GM10266 (cell line): ENCODE measurements around the gene FBXO11.
"Not testable (repeated sequence)": the region's sequence is repeated elsewhere in the genome, so short reads cannot be mapped to it uniquely, and the experiment has no call there.

Source experiments
- DNase-seq: peaks from one replicate; pipeline ENCODE4 v3.0.0; 2012; ENCODE audit errors: extremely low spot score
- TF ChIP-seq, protein P1 (sequence below): IDR thresholded peaks from 2 replicates; pipeline ENCODE4 v1.5.1; 2012; ENCODE audit warnings: mild to moderate bottlenecking, low read depth; ENCODE audit not compliant: control insufficient read depth, insufficient read depth; ENCODE audit errors: missing control alignments

Gene FBXO11

DNA sequence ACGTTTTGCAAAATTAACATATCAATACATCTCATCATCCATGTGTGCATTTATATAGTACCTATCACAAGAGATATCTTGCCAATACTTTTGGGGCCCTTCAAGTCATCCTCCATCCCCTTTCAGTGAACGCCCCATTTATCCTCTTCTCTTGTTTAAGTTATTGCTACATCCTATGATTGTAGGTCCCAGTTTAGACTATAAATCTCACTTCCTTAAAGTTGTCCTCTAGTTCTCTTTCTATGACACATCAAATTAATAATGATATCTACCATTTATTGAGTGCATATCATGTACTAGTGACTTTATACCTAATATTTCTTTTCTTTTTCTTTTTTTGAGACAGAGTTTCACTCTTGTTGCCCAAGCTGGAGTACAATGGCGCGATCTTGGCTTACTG, 28.8 kb upstream of the FBXO11 start:
- no peak for DNase-seq

DNA sequence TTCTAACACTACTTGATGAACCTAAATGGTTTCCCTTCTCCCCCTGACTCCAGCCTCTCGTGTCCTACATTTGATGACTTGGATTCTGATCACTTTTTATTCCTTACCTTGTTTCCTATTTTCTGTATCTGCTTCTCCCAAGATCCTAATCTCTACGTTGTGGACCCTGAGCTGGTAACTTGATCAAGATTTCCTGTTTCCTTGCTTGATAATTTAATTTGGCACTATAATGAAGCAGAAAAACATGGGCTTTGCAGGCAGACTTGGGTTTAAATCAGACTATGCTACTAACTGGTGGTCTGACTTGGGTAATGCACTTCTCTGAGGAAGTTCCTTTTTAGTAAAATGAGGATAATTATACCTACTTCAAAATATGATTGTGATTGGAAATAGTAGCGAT, 11.7 kb upstream of the FBXO11 start:
- no peak for DNase-seq
- TF ChIP-seq, protein P1, sequence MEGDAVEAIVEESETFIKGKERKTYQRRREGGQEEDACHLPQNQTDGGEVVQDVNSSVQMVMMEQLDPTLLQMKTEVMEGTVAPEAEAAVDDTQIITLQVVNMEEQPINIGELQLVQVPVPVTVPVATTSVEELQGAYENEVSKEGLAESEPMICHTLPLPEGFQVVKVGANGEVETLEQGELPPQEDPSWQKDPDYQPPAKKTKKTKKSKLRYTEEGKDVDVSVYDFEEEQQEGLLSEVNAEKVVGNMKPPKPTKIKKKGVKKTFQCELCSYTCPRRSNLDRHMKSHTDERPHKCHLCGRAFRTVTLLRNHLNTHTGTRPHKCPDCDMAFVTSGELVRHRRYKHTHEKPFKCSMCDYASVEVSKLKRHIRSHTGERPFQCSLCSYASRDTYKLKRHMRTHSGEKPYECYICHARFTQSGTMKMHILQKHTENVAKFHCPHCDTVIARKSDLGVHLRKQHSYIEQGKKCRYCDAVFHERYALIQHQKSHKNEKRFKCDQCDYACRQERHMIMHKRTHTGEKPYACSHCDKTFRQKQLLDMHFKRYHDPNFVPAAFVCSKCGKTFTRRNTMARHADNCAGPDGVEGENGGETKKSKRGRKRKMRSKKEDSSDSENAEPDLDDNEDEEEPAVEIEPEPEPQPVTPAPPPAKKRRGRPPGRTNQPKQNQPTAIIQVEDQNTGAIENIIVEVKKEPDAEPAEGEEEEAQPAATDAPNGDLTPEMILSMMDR, result no peak

More for the DNA sequence above, 28.8 kb upstream of the FBXO11 start:
- TF ChIP-seq, protein P1, result no peak

DNA sequence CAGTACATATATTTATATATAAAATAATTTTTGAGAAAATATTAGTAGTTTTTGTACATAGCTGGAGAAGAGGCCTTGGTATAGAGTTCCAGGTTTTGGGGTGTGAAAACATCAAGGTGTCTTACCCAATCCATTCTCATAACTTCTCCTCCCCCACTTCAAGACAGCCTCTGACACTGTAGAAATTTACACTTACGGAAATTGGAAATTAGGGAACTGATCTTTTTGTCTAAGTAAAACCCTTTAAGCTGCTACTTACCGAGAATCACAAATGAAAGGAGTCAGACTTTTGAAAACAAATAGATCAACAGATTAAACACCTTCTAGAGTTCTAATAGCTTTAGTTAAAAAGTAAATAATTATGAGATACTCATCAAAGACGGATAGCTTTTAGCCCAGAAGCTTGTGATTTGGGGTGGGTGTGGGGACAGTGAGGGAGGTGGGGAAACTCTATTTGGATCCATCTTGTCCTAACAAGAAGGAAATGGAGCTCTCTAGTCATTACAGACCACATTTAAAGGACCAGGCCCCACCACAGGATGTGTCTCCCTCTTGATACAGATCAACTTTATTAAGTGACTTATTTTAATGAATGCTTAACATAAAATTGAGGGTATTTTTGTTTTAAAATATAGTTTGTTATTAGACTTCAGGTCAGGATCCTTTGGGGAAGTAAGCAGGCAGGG, 11.1 kb upstream of the FBXO11 start:
- TF ChIP-seq, protein P1, result no peak

DNA sequence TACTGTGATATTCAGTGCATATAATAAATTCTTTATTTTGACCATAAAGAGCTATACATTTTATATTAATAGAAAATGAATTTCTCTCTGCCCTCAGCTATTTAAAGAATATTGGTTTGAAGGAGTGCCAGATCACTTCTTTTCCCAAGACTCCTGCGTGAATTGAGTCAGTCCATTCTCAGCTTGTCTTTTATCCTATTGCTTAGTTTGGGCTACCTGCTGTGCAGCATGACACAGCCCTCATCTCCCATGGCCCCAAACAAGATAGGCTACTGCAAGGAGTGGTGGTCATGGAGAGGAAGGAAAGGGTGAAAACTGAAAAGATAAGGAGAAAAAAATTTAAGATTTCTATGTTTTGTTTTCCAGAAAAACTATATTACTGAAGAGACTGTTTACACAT, 10.1 kb upstream of the FBXO11 start:
- TF ChIP-seq, protein P1, result no peak
- no peak for DNase-seq

More for the DNA sequence above, 11.1 kb upstream of the FBXO11 start:
- DNase-seq, result no peak

DNA sequence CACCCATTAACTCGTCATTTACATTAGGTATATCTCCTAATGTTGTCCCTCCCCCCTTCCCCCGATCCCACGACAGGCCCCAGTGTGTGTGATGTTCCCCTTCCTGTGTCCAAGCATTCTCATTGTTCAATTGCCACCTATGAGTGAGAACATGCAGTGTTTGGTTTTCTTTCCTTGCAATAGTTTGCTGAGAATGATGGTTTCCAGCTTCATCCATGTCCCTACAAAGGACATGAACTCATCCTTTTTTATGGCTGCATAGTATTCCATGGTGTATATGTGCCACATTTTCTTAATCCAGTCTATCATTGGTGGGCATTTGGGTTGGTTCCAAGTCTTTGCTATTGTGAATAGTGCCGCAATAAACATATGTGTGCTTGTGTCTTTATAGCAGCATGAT, 4.4 kb upstream of the FBXO11 start:
- DNase-seq, result not testable (repeated sequence)

DNA sequence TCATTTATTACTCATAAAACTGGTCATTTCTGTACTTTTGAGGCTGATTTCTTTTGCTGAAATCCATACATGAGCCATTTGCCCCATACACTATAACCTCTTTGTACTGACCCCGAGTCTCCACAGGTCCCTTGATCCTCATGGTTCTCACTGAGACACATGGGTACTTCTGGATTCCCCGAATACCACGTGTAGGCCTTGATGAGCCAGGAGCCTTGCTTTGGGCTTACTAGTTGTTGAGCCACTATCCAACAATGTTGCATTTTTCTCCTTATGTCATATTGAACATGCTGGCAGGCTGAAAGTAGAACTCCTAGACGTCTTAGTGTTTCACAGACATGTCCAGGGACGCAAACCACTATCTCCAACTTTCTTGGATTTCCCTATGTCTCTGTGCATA, 2.4 kb upstream of the FBXO11 start:
- no peak for DNase-seq
- TF ChIP-seq, protein P1, result no peak

DNA sequence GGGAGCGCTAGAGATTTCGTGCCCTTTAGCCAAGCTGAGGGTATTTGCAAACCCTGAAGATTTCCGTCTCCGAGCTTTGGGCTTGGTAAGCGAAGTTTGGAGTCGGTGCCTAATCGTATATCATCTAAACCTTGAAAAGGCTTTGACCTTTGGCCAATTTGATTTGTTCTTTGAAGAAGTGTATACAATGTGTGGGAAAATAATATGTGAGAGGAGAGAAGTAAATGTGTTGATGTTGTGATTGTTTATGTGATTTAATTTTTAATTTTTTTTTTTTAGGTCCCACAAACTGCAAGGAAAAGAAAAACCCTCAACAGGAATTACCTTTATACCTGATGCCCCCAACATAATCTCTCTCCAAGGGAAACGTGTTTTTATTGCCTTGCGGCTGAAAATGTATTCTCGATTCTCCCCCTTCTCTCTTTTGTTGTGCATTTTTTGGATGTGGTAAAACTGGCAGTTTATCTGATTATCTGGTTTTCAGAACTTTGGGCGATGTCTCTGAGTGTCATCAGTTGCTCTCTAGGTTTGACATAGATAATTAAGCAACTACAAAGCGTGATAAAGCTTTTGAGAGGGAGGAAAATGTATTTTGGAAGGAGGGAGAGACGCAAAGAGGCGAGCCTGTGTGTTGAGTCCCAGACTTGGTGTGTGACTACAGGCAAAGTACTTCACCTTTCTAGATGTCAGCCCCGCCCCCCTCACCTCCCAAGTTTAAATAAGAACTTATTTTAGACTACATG, 912 bp upstream of the FBXO11 start:
- TF ChIP-seq, protein P1, result no peak
- DNase-seq, result no peak
